AG08396 (cell line): ENCODE results near the gene PPM1B.
"Not testable (repeated sequence)": the region's sequence is repeated elsewhere in the genome, so short reads cannot be mapped to it uniquely, and the experiment has no call there.

Source experiments
- DNase-seq: peaks from one replicate; pipeline ENCODE4 v3.0.0; 2012; ENCODE audit warnings: low spot score, mixed read lengths

Gene PPM1B

GRCh38 chr2:44254023-44254422 is 85.3 kb downstream of the PPM1B start:
- DNase-seq = no peak

- DNase-seq = not testable (repeated sequence)
Observed at GRCh38 chr2:44255704-44256103, 87.0 kb downstream of the PPM1B start.

GRCh38 chr2:44257802-44258201 is 89.1 kb downstream of the PPM1B start:
- DNase-seq = not testable (repeated sequence)

- no peak for DNase-seq
Observed at GRCh38 chr2:44267269-44267795, 98.7 kb downstream of the PPM1B start.

- DNase-seq = peak; percentile 14
Observed at GRCh38 chr2:44267796-44268648, 99.3 kb downstream of the PPM1B start.

GRCh38 chr2:44269831-44270230 is 101.2 kb downstream of the PPM1B start:
- DNase-seq = no peak

- no peak for DNase-seq
Observed at GRCh38 chr2:44271296-44271695, 102.6 kb downstream of the PPM1B start.

- DNase-seq = no peak
Observed at GRCh38 chr2:44273076-44273475, 104.4 kb downstream of the PPM1B start.

GRCh38 chr2:44273596-44273995 is 104.9 kb downstream of the PPM1B start:
- no peak for DNase-seq

GRCh38 chr2:44275927-44276303 is 107.2 kb downstream of the PPM1B start:
- DNase-seq = peak; percentile 26

- no peak for DNase-seq
Observed at GRCh38 chr2:44277541-44277940, 108.9 kb downstream of the PPM1B start.

- no peak for DNase-seq
Observed at GRCh38 chr2:44280869-44281268, 112.2 kb downstream of the PPM1B start.
